GM19239 (cell line): ENCODE data around the gene C19orf47.
A peak's percentile ranks its signal among the peaks of the same experiment; 100 is the strongest.

Source experiments
- DNase-seq: peaks from one replicate; pipeline ENCODE4 v3.0.0; 2011; ENCODE audit warnings: low spot score; ENCODE audit not compliant: insufficient read length
- FAIRE-seq: peaks from 2 replicates; lab custom pipeline; 2011; peaks lifted over from hg19 to GRCh38; lab: Jason Lieb, UNC

The C19orf47 gene

DNA sequence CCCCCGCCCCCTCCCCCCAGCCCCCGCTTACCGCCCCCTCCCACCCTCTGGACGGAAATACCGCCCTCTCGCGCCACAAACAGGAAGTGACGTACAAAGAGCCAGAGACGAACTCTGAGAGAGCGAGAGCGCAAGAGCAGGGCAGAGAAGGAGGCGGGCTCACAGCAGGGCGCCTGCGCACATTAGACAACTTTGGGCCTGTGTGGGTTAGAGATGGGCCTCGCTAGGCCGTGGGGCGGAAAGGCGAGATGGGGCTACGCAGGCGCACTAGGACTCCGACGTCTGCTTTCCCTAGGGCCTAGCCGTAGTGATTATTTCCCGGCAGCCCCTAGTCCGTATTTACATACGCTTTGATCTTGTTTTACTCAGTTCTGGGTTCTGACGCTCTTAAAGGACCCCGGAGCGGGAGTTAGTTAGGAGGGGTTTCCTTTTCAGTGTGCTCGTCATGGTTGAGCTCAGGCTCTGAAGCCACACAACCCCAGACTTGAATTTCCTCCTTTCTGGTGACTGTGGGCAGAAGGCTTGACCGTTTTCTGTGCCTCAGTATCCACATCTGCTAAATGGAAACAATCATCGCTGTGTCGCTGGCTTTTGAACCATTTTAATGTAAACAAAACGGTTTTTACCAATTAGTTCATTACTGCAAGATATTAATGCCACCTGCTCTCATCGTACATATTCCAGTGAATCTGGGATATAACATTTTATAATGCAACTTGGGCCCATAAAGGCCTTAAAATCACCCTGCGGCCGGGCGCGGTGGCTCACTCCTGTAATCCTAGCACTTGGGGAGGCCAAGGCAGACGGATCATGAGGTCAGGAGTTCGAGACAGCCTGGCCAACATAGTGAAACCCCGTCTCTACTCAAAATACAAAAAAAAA, 62.6 kb downstream of the C19orf47 start:
- FAIRE-seq (peak; percentile 99), DNase-seq (peak; percentile 89)

- DNase-seq = no peak
- peak; percentile 86 for FAIRE-seq
These were observed 63.5 kb downstream of the C19orf47 start, which contains the start of gene AKT2 for GRCh38 chr19:40284501-40285352. Gene AKT2, minus strand, starts transcription at chr19:40285345. Its CDS starts 20,078 bp downstream, at chr19:40265267.

DNA sequence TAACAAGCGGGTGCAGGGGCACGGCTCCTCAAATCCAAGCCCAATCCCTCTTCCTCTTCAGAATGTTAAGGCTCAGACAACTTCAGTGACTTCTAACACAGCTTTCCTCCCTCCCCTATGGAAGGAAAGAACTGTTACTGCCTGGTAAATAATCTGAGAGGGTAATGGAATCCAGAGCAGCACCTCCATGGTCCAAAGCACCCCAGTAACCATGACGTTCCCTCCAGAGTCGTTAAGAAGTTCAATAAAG, 64.0 kb downstream of the C19orf47 start:
- DNase-seq (no peak), FAIRE-seq (no peak)

- no peak for FAIRE-seq
These were observed 64.6 kb downstream of the C19orf47 start for GRCh38 chr19:40283414-40284250.

GRCh38 chr19:40282920-40283319, 65.3 kb downstream of the C19orf47 start:
- FAIRE-seq = no peak
- DNase-seq = no peak

More at GRCh38 chr19:40283414-40284250, 64.6 kb downstream of the C19orf47 start:
- no peak for DNase-seq

GRCh38 chr19:40282209-40282580, 66.0 kb downstream of the C19orf47 start:
- FAIRE-seq (no peak), DNase-seq (no peak)

DNA sequence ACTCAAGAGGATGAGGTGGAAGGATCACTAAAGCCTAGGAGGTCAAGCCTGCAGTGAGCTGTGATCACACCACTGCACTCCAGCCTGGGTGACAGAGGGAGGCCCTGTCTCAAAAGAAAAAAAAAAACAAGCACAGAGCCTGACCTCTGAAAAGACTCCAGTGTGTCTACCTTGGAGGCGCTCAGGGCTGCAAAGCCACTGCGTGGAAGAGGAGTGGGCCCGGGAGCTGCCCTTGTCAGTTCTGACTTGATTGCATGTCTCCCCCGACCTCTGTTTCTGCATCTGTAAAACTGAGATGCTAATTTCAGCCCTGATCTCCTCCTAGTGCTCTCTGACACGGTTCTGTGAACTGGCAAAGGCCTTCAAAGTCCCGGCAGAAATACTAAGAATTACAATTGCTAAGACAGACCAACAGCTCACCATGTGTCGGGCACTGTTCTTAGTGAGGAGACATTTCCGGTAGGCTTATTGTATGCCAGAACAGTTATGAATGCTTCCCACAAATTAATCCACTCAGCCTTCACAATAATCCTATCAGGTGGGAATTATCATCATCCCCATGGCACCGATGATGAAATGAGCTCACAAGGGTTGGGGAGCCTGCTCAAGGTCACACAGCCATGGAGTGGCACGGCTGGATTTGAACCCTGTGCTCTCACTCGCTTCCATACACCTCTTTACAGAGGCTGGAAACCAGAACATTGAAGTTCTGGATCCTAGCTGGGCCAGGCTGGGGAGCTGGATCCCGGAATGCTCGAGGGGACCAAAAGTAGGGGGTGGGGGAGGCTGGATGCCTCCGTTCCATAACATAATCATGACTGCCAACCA, 66.6 kb downstream of the C19orf47 start:
- DNase-seq = no peak
- no peak for FAIRE-seq

DNA sequence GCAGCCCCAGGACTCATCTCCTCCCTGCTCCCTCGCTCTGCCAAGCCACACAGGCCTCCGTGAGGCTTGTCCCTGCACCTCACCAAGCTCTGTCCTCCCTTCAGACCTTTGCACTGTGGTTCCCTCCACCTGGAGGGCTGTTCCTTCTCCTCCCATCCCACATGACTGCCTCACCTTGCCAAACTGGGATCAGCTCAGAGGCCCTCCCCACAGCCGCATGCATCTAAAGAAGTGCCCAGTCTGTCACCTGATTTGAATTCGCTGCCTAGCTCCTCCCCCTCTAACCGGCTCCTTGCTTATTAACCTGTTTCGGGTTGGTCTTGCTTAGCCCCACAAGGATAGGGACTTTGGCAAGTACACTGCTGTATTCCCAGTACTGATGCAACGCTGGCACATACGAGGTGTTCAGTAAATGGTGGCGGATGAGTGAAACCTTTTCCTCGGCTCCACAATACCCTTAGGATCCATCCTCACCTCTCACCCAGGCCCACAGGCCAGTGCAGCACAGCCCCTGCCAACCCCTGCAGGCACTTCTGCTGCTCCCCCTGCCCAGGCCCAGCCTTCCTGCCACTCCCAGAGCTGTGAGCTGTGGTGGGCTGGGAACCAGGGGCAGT, 67.5 kb downstream of the C19orf47 start:
- no peak for FAIRE-seq
- no peak for DNase-seq

- peak; percentile 62 for FAIRE-seq
These were observed 68.2 kb downstream of the C19orf47 start for GRCh38 chr19:40279761-40280607.

GRCh38 chr19:40279120-40279551, 69.1 kb downstream of the C19orf47 start:
- FAIRE-seq = no peak
- no peak for DNase-seq

More at GRCh38 chr19:40279761-40280607, 68.2 kb downstream of the C19orf47 start:
- DNase-seq = no peak

GRCh38 chr19:40278361-40279035, 69.7 kb downstream of the C19orf47 start:
- no peak for DNase-seq
- FAIRE-seq = no peak

DNA sequence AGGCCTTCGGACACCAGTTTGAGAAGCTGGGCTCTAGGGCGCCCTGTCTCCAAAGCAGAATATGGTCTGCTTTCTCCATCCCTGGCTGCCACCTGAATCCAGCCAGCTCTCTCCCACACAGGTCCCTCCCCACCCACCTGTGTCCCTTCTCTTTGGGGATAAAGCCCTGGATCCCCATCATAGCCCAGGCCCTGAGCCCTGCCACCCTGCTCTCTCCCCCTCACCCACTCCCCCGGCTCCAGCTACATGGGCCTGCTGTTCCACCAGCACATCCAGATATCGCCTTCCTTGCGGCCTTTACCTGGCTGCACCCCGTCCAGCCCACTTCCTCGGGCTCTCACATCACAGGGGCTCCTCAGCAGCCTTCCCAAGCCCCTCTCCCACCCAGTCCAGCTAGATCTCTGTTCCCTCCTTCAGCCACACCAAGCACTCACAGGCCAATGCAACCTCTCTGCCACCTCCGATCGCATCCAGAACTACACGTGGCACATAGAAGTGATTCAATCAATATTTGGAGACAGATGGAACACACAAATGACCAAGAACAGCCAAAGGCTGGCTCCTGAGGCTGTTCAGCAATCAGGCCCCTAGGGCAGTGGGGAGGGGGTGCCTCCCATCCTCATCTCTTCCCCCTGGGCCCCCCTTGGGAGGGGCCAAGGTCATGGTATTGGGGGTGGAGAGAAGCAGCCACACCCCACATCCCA, 70.7 kb downstream of the C19orf47 start:
- no peak for FAIRE-seq
- DNase-seq = no peak

GRCh38 chr19:40274585-40275544, 73.3 kb downstream of the C19orf47 start:
- FAIRE-seq (peak; percentile 21), DNase-seq (peak; percentile 53)

GRCh38 chr19:40273469-40274360, 74.5 kb downstream of the C19orf47 start:
- FAIRE-seq (no peak), DNase-seq (no peak)

DNA sequence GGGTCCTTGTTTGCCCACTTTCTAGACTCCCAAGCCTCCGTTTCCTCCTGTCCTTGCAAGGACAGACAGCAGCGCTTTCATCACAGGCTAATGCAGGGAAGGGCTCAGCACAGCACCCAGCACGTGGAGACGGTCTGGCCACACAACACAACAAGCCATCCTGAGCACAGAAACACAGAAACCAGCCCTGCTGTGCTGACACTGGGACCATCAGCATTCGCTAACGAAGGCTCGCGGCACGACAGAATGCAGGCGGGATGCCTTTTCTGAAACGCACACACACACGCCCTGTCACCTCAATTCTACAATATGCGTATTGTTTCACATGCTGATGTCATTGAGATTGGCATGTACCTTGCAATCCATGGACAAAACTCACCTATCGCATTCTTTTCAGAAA, 75.9 kb downstream of the C19orf47 start:
- FAIRE-seq = no peak

More for the DNA sequence above, 75.9 kb downstream of the C19orf47 start:
- no peak for DNase-seq
